IMR-90 (cell line): ENCODE data around the gene CWC27. TPM values are rescaled to one million over a fixed set of nuclear protein-coding genes. Genes with fewer than 3 reads are reported as not detected.

Experiments
- ATAC-seq: fragments of 200-7000 bp; cut with Tn5 transposase; 2 replicates; pipeline ENCODE4 v1.9.1; 2020; ENCODE audit warnings: low read depth, mild to moderate bottlenecking, moderate library complexity
- BruUV-seq: library from RNA; stranded (reverse); fragments of 400-500 nt; replicated peaks from 2 replicates; lab custom pipeline; 2021; lab: Mats Ljungman, UMichigan
- CTCF ChIA-PET: fragments of 300-600 bp; formaldehyde crosslinking; extraction: SDS; loops from one replicate; lab custom pipeline; 2021; ENCODE audit warnings: antibody characterized with exemption; lab: Yijun Ruan, JAX
- POLR2A ChIA-PET: fragments of 300-600 bp; sonication (Branson Sonifier 250); formaldehyde crosslinking; loops from one replicate; lab custom pipeline; 2022; ENCODE audit warnings: antibody characterized with exemption; ENCODE audit not compliant: unreplicated experiment; lab: Charles Lee
- DNase-seq: peaks from one replicate; pipeline ENCODE4 v3.0.0; 2013
- H2AFZ ChIP-seq: replicated peaks from 2 replicates; pipeline ENCODE3; 2013; ENCODE audit warnings: low read length, mild to moderate bottlenecking; ENCODE audit not compliant: poor library complexity
- H2AK5ac ChIP-seq: 2 replicates; pipeline ENCODE4 v1.6.1; 2013; ENCODE audit warnings: low read depth, low read length, inconsistent platforms
- H2AK9ac ChIP-seq: replicated peaks from 2 replicates; pipeline ENCODE3; 2013; ENCODE audit warnings: mild to moderate bottlenecking, low read depth, low read length, moderate library complexity; ENCODE audit not compliant: poor library complexity
- H2BK120ac ChIP-seq: 2 replicates; pipeline ENCODE4 v1.6.1; 2013; ENCODE audit warnings: low read depth, low read length, inconsistent platforms
- H2BK15ac ChIP-seq: 3 replicates; pipeline ENCODE4 v1.6.1; 2013; ENCODE audit warnings: low read depth, low read length, inconsistent platforms
- H2BK20ac ChIP-seq: 2 replicates; pipeline ENCODE4 v1.6.1; 2013; ENCODE audit warnings: low read depth, mild to moderate bottlenecking, inconsistent platforms, low read length, moderate library complexity
- H2BK5ac ChIP-seq: 2 replicates; pipeline ENCODE4 v1.6.1; 2013; ENCODE audit warnings: mild to moderate bottlenecking, low read depth, low read length, inconsistent platforms; ENCODE audit not compliant: poor library complexity, severe bottlenecking
- H3K14ac ChIP-seq: replicated peaks from 2 replicates; pipeline ENCODE4 v1.6.1; 2013; ENCODE audit warnings: low read depth, low read length, inconsistent platforms
- H3K18ac ChIP-seq: 2 replicates; pipeline ENCODE4 v1.6.1; 2013; ENCODE audit warnings: low read depth, low read length, control low read depth
- H3K23ac ChIP-seq: 2 replicates; pipeline ENCODE4 v1.6.1; 2013; ENCODE audit warnings: low read depth, low read length, inconsistent platforms
- H3K27ac ChIP-seq: 2 replicates; pipeline ENCODE4 v1.5.1; 2013; ENCODE audit warnings: mild to moderate bottlenecking, control low read depth, low read length; ENCODE audit not compliant: insufficient read depth
- H3K27me3 ChIP-seq: 2 replicates; pipeline ENCODE4 v1.6.1; 2013; ENCODE audit warnings: low read length; ENCODE audit not compliant: control insufficient read depth, insufficient read depth
- H3K36me3 ChIP-seq: 2 replicates; pipeline ENCODE4 v1.6.1; 2013; ENCODE audit warnings: low read length, mixed read lengths; ENCODE audit not compliant: control insufficient read depth, insufficient read depth
- H3K4ac ChIP-seq: 2 replicates; pipeline ENCODE4 v1.6.1; 2013; ENCODE audit warnings: low read depth, low read length, inconsistent platforms
- H3K4me1 ChIP-seq: 2 replicates; pipeline ENCODE4 v1.6.1; 2013; ENCODE audit warnings: low read length, mixed read lengths; ENCODE audit not compliant: control insufficient read depth, insufficient read depth
- H3K4me2 ChIP-seq: 2 replicates; pipeline ENCODE4 v1.6.1; 2013; ENCODE audit warnings: low read depth, mild to moderate bottlenecking, control low read depth, low read length, moderate library complexity
- H3K4me3 ChIP-seq: 2 replicates; pipeline ENCODE4 v1.5.1; 2013; ENCODE audit warnings: low read depth, mild to moderate bottlenecking, control low read depth, low read length, moderate library complexity; ENCODE audit not compliant: insufficient read depth
- H3K56ac ChIP-seq: 2 replicates; pipeline ENCODE4 v1.6.1; 2013; ENCODE audit warnings: low read length, inconsistent platforms; ENCODE audit not compliant: insufficient read depth; ENCODE audit errors: extremely low read depth
- H3K79me1 ChIP-seq, 2 experiments: 2 replicates each; pipeline ENCODE4 v1.6.1; 2013; ENCODE audit warnings: low read length in 2 of 2, inconsistent platforms in 1 of 2, low read depth in 1 of 2
- H3K9ac ChIP-seq: 2 replicates; pipeline ENCODE4 v1.6.1; 2013; ENCODE audit warnings: low read depth, low read length, control low read depth
- H3K9me1 ChIP-seq: 2 replicates; pipeline ENCODE4 v1.6.1; 2013; ENCODE audit warnings: low read length, inconsistent platforms; ENCODE audit not compliant: insufficient read depth
- H3K9me3 ChIP-seq: 2 replicates; pipeline ENCODE4 v1.6.1; 2013; ENCODE audit warnings: low read length; ENCODE audit not compliant: control insufficient read depth, insufficient read depth
- H4K20me1 ChIP-seq: 2 replicates; pipeline ENCODE4 v1.6.1; 2013; ENCODE audit warnings: low read length, inconsistent platforms; ENCODE audit not compliant: insufficient read depth
- H4K5ac ChIP-seq: 2 replicates; pipeline ENCODE4 v1.6.1; 2013; ENCODE audit warnings: mild to moderate bottlenecking, low read depth, low read length, control low read depth
- H4K8ac ChIP-seq, 2 experiments: 2 replicates each; pipeline ENCODE4 v1.6.1; 2013; ENCODE audit warnings: low read depth in 2 of 2, low read length in 2 of 2, control low read depth in 1 of 2, inconsistent platforms in 1 of 2
- H4K91ac ChIP-seq: 2 replicates; pipeline ENCODE4 v1.6.1; 2013; ENCODE audit warnings: low read depth, low read length, inconsistent platforms; ENCODE audit not compliant: insufficient read depth
- CEBPB ChIP-seq: IDR thresholded peaks from 2 replicates; pipeline ENCODE4 v1.6.1; 2012; ENCODE audit warnings: low read depth, low read length, improper control_type of control experiment
- CHD1 ChIP-seq: IDR thresholded peaks from 2 replicates; pipeline ENCODE4 v1.6.1; 2012; ENCODE audit warnings: low read depth, low read length, improper control_type of control experiment
- ELK1 ChIP-seq: fragments of 150-350 bp; IDR thresholded peaks from 2 replicates; pipeline ENCODE4 v1.6.1; 2016; ENCODE audit warnings: low read depth, mild to moderate bottlenecking, low read length, moderate library complexity, borderline replicate concordance
- FOS ChIP-seq: fragments of 150-350 bp; IDR thresholded peaks from 2 replicates; pipeline ENCODE4 v1.6.1; 2016; ENCODE audit warnings: low read depth, low read length
- MAZ ChIP-seq: IDR thresholded peaks from 2 replicates; pipeline ENCODE4 v1.6.1; 2012; ENCODE audit warnings: low read depth, mild to moderate bottlenecking, low read length, improper control_type of control experiment, moderate library complexity, borderline replicate concordance
- MXI1 ChIP-seq: IDR thresholded peaks from 2 replicates; pipeline ENCODE4 v1.6.1; 2012; ENCODE audit warnings: low read depth, mild to moderate bottlenecking, low read length, moderate library complexity, borderline replicate concordance
- NFE2L2 ChIP-seq: fragments of 150-350 bp; IDR thresholded peaks from 2 replicates; pipeline ENCODE4 v1.6.1; 2016; ENCODE audit warnings: low read depth, mild to moderate bottlenecking, low read length
- POLR2A ChIP-seq: IDR thresholded peaks from 2 replicates; pipeline ENCODE4 v1.6.1; 2012; ENCODE audit warnings: mild to moderate bottlenecking, low read depth, low read length
- RAD21 ChIP-seq: IDR thresholded peaks from 2 replicates; pipeline ENCODE4 v1.6.1; 2012; ENCODE audit warnings: low read length, improper control_type of control experiment
- RCOR1 ChIP-seq: IDR thresholded peaks from 2 replicates; pipeline ENCODE4 v1.6.1; 2012; ENCODE audit warnings: mild to moderate bottlenecking, low read length, improper control_type of control experiment; ENCODE audit not compliant: insufficient replicate concordance
- RFX5 ChIP-seq: IDR thresholded peaks from 2 replicates; pipeline ENCODE4 v1.8.0; 2012; ENCODE audit warnings: low read depth, mild to moderate bottlenecking, low read length, moderate library complexity
- SMC3 ChIP-seq: fragments of 150-350 bp; IDR thresholded peaks from 2 replicates; pipeline ENCODE4 v1.6.1; 2016; ENCODE audit warnings: low read depth, mild to moderate bottlenecking, antibody characterized with exemption, low read length, moderate library complexity
- USF2 ChIP-seq: fragments of 150-350 bp; IDR thresholded peaks from 2 replicates; pipeline ENCODE4 v1.6.1; 2017; ENCODE audit warnings: mild to moderate bottlenecking, antibody characterized with exemption, low read length, low read depth
- WGBS, 2 experiments: methylation state at CpG; one replicate each; pipeline versions ENCODE4 v1.1.5 to v1.1.7; 2013; ENCODE audit warnings: missing lambda C conversion rate in 2 of 2; ENCODE audit not compliant: insufficient read length in 1 of 2; ENCODE audit errors: extremely low coverage in 2 of 2; 5-methylcytosine and 5-hydroxymethylcytosine counted together
- dilution Hi-C: fragments of 300-500 bp; cut with HindIII; formaldehyde crosslinking; loops from one replicate; pipeline ENCODE4 v1.14.3; 2018; ENCODE audit warnings: low sequenced_read_pairs; ENCODE audit not compliant: unreplicated experiment
- in situ Hi-C: fragments of 300-500 bp; cut with MboI; formaldehyde crosslinking; loops from 3 replicates; pipeline ENCODE4 v1.14.3; 2019; ENCODE audit warnings: low sequenced_read_pairs, inconsistent platforms, mixed read lengths
- intact Hi-C: fragments of 100-400 bp; cut with micrococcal nuclease; formaldehyde crosslinking; loops from 2 replicates; pipeline ENCODE4 v1.10.0; 2022
- polyA plus RNA-seq, 3 experiments: library from polyadenylated mRNA; depleted of rRNA; stranded (reverse); fragments of >200 nt; gene quantifications; 2 replicates each; pipeline ENCODE4 v1.2.3, GENCODE V29; 2012; ENCODE audit warnings: low replicate concordance in 1 of 3
- total RNA-seq: library from RNA; depleted of rRNA; stranded (reverse); fragments of >200 nt; gene quantifications from 2 replicates; pipeline ENCODE4 v1.2.3, GENCODE V29; 2012

CWC27 gene
- total and polyA plus RNA-seq, 2 of the 4 experiments (the other 2 are of a cell fraction) = 13.3 to 17.1 TPM

- Histone ChIP-seq H3K9ac (no peak overlapping the region), H3K9me1 (no peaks in the 10 kb centered on the region), H3K4me1 (no peaks in the 10 kb centered on the region), H3K18ac (no peak overlapping the region), H3K9me3 (no peaks in the 10 kb centered on the region), H2BK5ac (no peak overlapping the region), H4K5ac (no peak overlapping the region), H4K8ac (no peak overlapping the region), H3K27me3 (no peaks in the 10 kb centered on the region), H2AK9ac (no peak overlapping the region), H2AK5ac (no peak overlapping the region), H3K56ac (no peak overlapping the region), H3K4me2 (no peak overlapping the region), H2AFZ (no peak overlapping the region), H3K79me1 (no peaks in the 10 kb centered on the region), H4K91ac (no peak overlapping the region), H3K36me3 (no peaks in the 10 kb centered on the region), H2BK120ac (no peak overlapping the region), H3K4ac (no peak overlapping the region), H4K20me1 (no peaks in the 10 kb centered on the region), H2BK15ac (no peak overlapping the region), H3K23ac (no peak overlapping the region), H3K27ac (no peak overlapping the region), H3K14ac (no peak overlapping the region), H3K4me3 (no peak overlapping the region), H2BK20ac (no peak overlapping the region)
- WGBS, 2 experiments = no CpG with 5 or more reads among the region's 2 CpGs
- dilution Hi-C loops (no loop called here), in situ Hi-C loops (no loop called here), intact Hi-C loops (no loop called here)
- DNase-seq (no peak), ATAC-seq (no peak)
- TF ChIP-seq FOS (no peak), NFE2L2 (no peak), USF2 (no peak), MAZ (no peak), CHD1 (no peak), POLR2A (no peak), RCOR1 (no peak), RFX5 (no peak), CEBPB (no peak), ELK1 (no peak), RAD21 (no peak), SMC3 (no peak), MXI1 (no peak)
- ChIA-PET POLR2A (no interaction called here), CTCF (no interaction called here)
- no TSS peak for BruUV-seq
Observed at GRCh38 chr5:64895748-64896147, 127.0 kb downstream of the CWC27 start.
